RWPE2 (cell line): Measurements from ENCODE around the gene PSMB8.
A peak's percentile ranks its signal among the peaks of the same experiment; 100 is the strongest.

Experiments used
- ATAC-seq: fragments of 200-7000 bp; cut with Tn5 transposase; 3 replicates; pipeline ENCODE4 v1.9.1; 2021; ENCODE audit warnings: low read depth
- DNase-seq: peaks from one replicate; pipeline ENCODE4 v3.0.0-alpha.2; 2020; ENCODE audit warnings: low spot score
- H3K27ac ChIP-seq: fragments of 450-650 bp; 2 replicates; pipeline ENCODE4 v1.5.1; 2017; ENCODE audit warnings: mild to moderate bottlenecking; ENCODE audit not compliant: poor library complexity, severe bottlenecking
- H3K27me3 ChIP-seq: fragments of 250-450 bp; sonication (Bioruptor Pico); 2 replicates; pipeline ENCODE4 v1.5.1; 2021; ENCODE audit warnings: mild to moderate bottlenecking, moderate library complexity; ENCODE audit not compliant: insufficient read depth, poor library complexity, severe bottlenecking
- H3K36me3 ChIP-seq: fragments of 250-450 bp; sonication (Bioruptor Pico); 2 replicates; pipeline ENCODE4 v1.5.1; 2020; ENCODE audit warnings: low read depth, mild to moderate bottlenecking, moderate library complexity
- H3K4me1 ChIP-seq: fragments of 250-450 bp; sonication (Bioruptor Pico); 2 replicates; pipeline ENCODE4 v1.5.1; 2021; ENCODE audit warnings: mild to moderate bottlenecking, moderate library complexity; ENCODE audit not compliant: insufficient read depth, poor library complexity, severe bottlenecking
- H3K4me3 ChIP-seq: fragments of 250-450 bp; sonication (Bioruptor Pico); 2 replicates; pipeline ENCODE4 v1.5.1; 2021; ENCODE audit warnings: mild to moderate bottlenecking, moderate library complexity; ENCODE audit not compliant: severe bottlenecking
- H3K9me3 ChIP-seq: fragments of 250-450 bp; sonication (Bioruptor Pico); 2 replicates; pipeline ENCODE4 v1.5.1; 2021; ENCODE audit warnings: mild to moderate bottlenecking, moderate library complexity; ENCODE audit not compliant: severe bottlenecking
- CTCF ChIP-seq: fragments of 450-650 bp; IDR thresholded peaks from one replicate; pipeline ENCODE4 v1.5.1; 2017; ENCODE audit warnings: mild to moderate bottlenecking, moderate library complexity; ENCODE audit not compliant: poor library complexity, severe bottlenecking

Gene PSMB8

GRCh38 chr6:32847795-32848194 is 3.9 kb upstream of the PSMB8 start:
- H3K27me3 ChIP-seq = no peaks in the 10 kb centered on the region
- TF ChIP-seq CTCF = no peak
- no peak for DNase-seq
- no peak overlapping the region for H3K27ac ChIP-seq
- H3K4me1 ChIP-seq = peaks cover 4% of the 10 kb centered on the region
- no peaks in the 10 kb centered on the region for H3K9me3 ChIP-seq
- no peak for ATAC-seq
- no peak overlapping the region for H3K4me3 ChIP-seq
- H3K36me3 ChIP-seq = peaks cover 47% of the 10 kb centered on the region

- Histone ChIP-seq H3K9me3 (no peaks in the 10 kb centered on the region), H3K4me1 (peaks cover 4% of the 10 kb centered on the region), H3K36me3 (peaks cover 55% of the 10 kb centered on the region), H3K27ac (no peak overlapping the region), H3K4me3 (no peak overlapping the region), H3K27me3 (no peaks in the 10 kb centered on the region)
- ATAC-seq (no peak), DNase-seq (no peak)
- no peak for TF ChIP-seq CTCF
These were observed 3.2 kb upstream of the PSMB8 start for GRCh38 chr6:32847004-32847403.

- Histone ChIP-seq H3K4me1 (peaks cover 4% of the 10 kb centered on the region), H3K36me3 (peaks cover 51% of the 10 kb centered on the region), H3K4me3 (no peak overlapping the region), H3K27ac (peak overlapping the region; percentile 50), H3K27me3 (no peaks in the 10 kb centered on the region), H3K9me3 (no peaks in the 10 kb centered on the region)
- TF ChIP-seq CTCF = no peak
- ATAC-seq (no peak), DNase-seq (no peak)
These were observed 1.6 kb upstream of the PSMB8 start for GRCh38 chr6:32845384-32845884.

- no peaks in the 10 kb centered on the region for H3K27me3 ChIP-seq
- DNase-seq = no peak
- peaks cover 45% of the 10 kb centered on the region for H3K36me3 ChIP-seq
- no peak for TF ChIP-seq CTCF
- H3K4me1 ChIP-seq = peaks cover 4% of the 10 kb centered on the region
- peak overlapping the region; percentile 62 for H3K4me3 ChIP-seq
- no peaks in the 10 kb centered on the region for H3K9me3 ChIP-seq
- peak overlapping the region; percentile 50 for H3K27ac ChIP-seq
- no peak for ATAC-seq
These were observed 1.1 kb upstream of the PSMB8 start for GRCh38 chr6:32844839-32845383.

- H3K4me1 ChIP-seq = peaks cover 4% of the 10 kb centered on the region
- H3K4me3 ChIP-seq = peak overlapping the region; percentile 62
- DNase-seq (no peak), ATAC-seq (no peak)
- H3K36me3 ChIP-seq = peaks cover 42% of the 10 kb centered on the region
- no peak for TF ChIP-seq CTCF
- no peaks in the 10 kb centered on the region for H3K9me3 ChIP-seq
- H3K27ac ChIP-seq = peak overlapping the region; percentile 50
- H3K27me3 ChIP-seq = no peaks in the 10 kb centered on the region
These were observed 392 bp downstream of the PSMB8 start for GRCh38 chr6:32843331-32843978.
